HG03066 (cell line): ENCODE measurements around the gene PTPRQ.
A peak's percentile ranks its signal among the peaks of the same experiment; 100 is the strongest.

Experiments
- ATAC-seq: cut with Tn5 transposase; IDR thresholded peaks from one replicate; pipeline ENCODE4 v1.9.1; 2021; ENCODE audit warnings: low read depth; ENCODE audit not compliant: unreplicated experiment

The PTPRQ gene

GRCh38 chr12:80697270-80697887 lies 253.3 kb downstream of the PTPRQ start:
- ATAC-seq: no peak

DNA sequence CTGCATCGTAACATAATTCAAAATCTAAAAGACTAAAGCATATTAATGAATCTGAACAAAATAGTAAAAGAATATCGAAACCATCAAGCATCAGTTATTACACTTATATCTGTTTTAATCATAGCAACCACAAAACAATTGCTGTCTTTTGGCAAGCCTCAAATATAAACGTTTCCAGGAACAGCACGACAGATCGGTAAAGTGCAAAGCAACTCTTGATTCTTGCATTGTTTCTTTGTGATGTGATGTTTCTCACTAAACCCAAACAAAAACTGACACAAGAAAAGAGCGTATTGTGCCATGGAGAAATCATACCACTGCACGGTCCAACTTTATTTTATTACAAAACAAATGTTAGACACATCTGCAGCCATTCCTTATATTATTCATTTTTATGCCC lies 254.2 kb downstream of the PTPRQ start:
- no peak for ATAC-seq

- ATAC-seq: no peak
Observed at GRCh38 chr12:80698847-80699542, 255.0 kb downstream of the PTPRQ start.

GRCh38 chr12:80700327-80700726 lies 256.3 kb downstream of the PTPRQ start:
- ATAC-seq: no peak

- ATAC-seq: no peak
Observed at GRCh38 chr12:80701388-80701787, 257.4 kb downstream of the PTPRQ start.

DNA sequence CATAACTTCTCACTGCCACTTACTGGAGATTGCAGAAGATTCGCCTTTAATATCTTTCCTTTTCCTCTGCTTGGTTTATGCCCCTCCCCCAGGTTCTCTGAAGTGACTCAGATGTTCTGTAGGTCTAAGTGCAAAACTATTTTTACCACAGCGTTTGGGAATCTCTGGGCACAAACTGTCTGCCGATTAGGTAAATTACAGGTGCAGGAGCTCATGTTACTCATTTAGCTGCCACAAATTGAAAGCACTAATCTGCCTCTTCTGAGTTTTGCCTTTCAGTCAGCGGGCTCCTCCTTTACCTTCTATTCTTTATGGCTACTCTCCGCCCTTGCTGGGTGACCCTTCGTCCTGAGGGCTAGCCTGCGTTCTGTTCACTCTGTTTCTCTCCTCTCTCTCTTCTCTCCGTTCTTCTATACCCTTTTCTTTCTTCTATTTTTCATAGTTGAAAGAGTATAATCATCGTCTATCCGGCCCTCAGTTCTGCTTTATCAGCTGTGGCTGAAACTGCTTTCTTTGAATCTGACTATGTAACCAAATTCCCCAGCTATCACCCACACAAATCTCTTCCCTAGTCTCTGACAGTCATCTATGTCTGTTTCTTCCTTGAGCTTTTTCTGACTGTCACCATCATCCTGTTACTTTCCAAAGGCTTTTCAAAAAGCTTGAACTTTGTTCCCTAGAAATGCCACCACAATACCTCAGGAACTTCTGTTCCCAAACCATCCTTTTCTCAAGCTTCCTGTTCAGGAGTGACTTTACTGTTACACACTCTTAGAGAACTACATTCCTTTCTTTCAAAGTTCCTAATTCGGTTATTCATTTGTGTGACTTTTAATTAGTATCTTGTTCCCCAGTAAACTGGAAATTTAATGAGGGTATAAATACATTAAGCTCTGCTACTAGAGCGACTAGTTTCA lies 259.1 kb downstream of the PTPRQ start:
- peak; percentile 84 for ATAC-seq

DNA sequence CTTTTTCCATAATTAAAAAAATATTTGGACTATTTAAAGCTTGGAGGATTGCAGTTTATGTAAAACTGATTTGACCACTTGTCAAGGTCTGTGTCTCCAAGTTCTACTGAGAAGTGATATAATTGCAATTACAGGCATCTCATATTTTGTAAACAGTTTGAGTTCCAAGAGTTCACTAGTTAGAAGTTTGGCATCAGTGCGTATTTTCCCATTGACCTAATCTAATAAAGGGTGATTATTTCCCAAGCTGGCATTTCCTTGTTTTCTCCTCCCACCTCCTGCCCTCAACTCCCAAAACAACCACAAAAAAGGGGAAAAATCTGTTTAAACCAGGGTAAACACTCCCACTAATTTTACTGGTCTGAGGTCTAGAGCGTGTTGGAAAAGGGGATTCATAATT lies 260.4 kb downstream of the PTPRQ start:
- ATAC-seq: no peak

- no peak for ATAC-seq
Observed at GRCh38 chr12:80707126-80707829, 263.2 kb downstream of the PTPRQ start, which contains the start of gene MYF6. Gene MYF6, plus strand, starts transcription at chr12:80707634. Its CDS starts 86 bp downstream, at chr12:80707720.

DNA sequence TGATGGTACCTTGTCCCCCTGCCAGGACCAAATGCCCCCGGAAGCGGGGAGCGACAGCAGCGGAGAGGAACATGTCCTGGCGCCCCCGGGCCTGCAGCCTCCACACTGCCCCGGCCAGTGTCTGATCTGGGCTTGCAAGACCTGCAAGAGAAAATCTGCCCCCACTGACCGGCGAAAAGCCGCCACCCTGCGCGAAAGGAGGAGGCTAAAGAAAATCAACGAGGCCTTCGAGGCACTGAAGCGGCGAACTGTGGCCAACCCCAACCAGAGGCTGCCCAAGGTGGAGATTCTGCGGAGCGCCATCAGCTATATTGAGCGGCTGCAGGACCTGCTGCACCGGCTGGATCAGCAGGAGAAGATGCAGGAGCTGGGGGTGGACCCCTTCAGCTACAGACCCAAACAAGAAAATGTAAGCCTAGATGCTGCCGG lies 263.8 kb downstream of the PTPRQ start:
- ATAC-seq: no peak

DNA sequence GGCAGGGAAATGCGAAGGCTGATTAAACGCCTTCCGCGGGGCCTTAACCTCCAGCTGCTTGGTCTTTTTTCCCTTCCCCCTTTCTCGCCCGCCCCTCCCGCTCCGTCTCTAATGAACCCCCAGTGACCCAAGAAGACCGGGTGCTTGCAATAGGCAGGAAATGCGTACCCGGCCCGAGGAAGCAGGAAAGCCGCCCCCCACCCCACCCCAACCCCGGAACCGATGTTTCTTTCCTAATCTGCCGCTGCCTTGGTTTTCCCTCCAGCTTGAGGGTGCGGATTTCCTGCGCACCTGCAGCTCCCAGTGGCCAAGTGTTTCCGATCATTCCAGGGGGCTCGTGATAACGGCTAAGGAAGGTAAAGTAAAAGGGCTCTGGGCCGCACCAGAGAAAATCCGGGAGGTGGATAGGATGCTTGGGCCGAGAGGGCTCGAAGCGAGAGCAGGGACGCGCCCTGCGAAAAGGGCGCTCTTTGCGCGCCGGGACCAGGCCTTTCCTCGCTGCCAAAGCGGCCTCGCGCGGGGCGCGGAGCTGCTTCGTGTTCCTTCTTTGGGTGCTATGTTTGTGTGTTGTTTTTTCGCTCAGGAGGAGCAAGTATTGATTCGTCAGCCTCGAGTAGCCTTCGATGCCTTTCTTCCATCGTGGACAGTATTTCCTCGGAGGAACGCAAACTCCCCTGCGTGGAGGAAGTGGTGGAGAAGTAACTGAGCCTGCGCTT lies 264.4 kb downstream of the PTPRQ start:
- no peak for ATAC-seq

DNA sequence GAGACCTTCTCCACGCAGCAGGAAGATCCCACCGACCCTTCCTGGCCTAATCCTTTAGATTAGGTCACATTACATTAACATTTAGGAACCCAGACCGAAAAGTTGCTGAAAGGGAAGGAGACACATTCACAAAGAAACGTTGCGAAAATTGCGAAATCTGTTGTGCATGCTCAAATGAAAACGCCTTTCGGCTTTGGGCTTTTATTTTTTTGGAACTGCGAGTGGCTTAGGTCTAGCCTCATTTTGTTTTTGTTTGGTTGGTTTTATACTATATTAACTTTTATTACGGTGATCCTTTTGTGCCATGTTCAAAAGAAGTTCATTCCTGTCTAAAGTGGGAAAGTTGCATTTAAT lies 264.9 kb downstream of the PTPRQ start:
- ATAC-seq: no peak

GRCh38 chr12:80709811-80710726 lies 266.0 kb downstream of the PTPRQ start:
- peak; percentile 66 for ATAC-seq

DNA sequence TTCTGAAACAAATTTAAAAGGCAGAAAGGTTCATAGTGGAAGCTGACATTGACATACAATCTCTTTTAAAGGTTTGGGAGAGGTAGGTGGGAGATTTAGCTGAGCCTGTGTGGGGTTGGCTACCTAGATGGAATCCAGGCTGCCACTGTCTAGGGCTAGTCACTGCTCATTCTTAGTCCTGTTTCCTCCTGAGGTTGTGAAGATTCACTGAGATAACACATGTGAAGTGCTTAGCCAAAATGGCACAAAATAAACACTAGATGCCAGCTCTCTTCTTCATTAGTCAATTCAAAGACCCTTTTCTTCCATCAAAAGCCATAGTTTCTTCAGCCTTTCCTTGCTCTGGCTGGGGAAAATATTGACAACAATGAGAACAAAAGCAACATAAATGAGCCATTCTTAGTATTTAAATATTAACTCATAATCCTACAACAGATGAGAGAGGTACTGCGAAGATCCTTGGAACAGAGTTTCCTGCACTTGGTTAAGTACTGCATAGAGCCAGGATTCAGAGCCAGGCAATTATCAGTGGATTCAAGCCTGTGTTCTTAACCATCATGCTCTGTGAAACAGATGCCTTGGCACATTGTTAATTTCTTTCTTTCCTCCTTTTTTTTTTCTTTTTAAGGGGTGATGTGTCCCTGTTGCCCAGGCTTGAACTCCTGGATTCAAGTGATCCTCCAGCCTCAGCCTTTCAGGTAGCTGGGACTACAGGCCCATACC lies 266.9 kb downstream of the PTPRQ start:
- no peak for ATAC-seq

DNA sequence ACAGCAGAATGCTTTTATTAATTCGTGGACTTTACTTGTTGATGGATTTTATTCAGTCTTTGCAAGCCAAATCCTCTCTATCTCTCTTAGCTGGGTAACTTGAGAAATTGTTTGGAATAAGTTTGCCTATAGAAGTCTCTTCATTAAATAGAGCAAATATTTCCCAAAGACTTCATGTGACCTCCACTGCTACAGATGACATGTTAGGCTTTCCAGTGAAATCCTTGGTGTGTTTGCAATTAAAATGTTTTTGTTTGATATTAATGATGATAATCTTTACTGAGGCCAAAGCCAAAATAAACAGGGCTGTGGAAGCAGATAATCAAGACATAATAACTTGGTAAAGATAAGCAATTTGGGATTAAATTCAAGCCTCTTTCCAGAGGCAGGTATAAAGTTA lies 267.8 kb downstream of the PTPRQ start:
- no peak for ATAC-seq

- ATAC-seq: no peak
Observed at GRCh38 chr12:80712866-80713265, 268.8 kb downstream of the PTPRQ start.

DNA sequence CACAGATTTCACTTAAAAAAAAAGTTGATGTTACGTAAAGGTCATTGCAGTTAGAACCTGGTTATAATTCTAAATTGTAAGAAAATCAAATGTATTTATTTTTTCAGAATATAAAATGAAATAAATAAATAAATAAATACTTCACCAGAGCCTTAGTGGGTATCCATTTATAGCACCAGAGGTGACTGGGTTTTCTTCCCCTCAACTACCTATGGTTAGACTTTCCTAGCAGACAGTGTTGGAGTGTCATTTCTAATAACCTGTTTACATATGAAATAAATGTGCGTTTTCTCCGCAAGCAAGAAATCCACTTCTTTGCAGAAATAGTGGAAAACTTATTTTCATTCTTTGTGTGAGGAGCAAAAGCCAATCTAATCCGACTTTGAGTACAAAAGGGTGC lies 269.4 kb downstream of the PTPRQ start:
- ATAC-seq: no peak

DNA sequence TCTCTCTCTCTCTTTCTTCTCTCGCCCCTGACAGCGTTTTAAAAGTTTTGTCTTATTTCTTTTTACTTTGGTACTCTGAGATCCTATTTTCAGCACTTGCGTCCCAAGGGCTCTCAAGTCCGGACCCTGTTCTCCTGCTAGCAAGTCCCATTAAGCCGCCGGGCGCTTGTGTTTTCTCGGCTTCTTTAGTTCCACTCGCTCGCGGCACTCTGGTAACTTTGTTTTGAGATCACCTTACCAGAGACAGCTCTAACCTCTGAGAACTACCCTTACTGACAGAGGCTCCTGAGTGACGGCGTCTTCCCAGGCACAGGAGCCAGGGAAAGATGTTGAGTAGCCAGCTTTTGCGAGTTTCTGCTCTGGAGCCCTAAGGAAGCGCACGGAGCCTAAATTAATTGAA lies 270.0 kb downstream of the PTPRQ start:
- ATAC-seq: no peak

- no peak for ATAC-seq
Observed at GRCh38 chr12:80714846-80715245, 270.8 kb downstream of the PTPRQ start.
